Stomach (tissue), 4 donors: Measurements from ENCODE around the gene LCP2.

Experiments used
- EP300 ChIP-seq: sonication (generic); formaldehyde crosslinking; IDR thresholded peaks from one replicate; pipeline ENCODE4 v1.6.1; 2017; ENCODE audit warnings: antibody characterized with exemption
- POLR2A ChIP-seq, 4 donors: fragments of 450-650 bp; IDR thresholded peaks; one replicate each; pipeline ENCODE4 v1.6.1; 2016; ENCODE audit warnings: antibody characterized with exemption in 4 of 4, control low read depth in 2 of 4, mild to moderate bottlenecking in 1 of 4, moderate library complexity in 1 of 4
- POLR2AphosphoS5 ChIP-seq, 3 donors: sonication (generic); formaldehyde crosslinking; IDR thresholded peaks; one replicate each; pipeline ENCODE4 v1.6.1; 2016; ENCODE audit warnings: antibody characterized with exemption in 3 of 3
- TF ChIP-seq, protein P1 (sequence below), 7 experiments: fragments of 450-650 bp in 4 of 7; fragments of 200-600 bp in 3 of 7; sonication (generic) in 3 of 7; IDR thresholded peaks; one replicate each; pipeline ENCODE4 v1.5.1; 2016 to 2019; ENCODE audit warnings: antibody characterized with exemption in 7 of 7, control low read depth in 2 of 7, mild to moderate bottlenecking in 1 of 7

GRCh38 chr5:170327168-170327567 is 29.6 kb upstream of the LCP2 start:
- TF ChIP-seq, protein P1, sequence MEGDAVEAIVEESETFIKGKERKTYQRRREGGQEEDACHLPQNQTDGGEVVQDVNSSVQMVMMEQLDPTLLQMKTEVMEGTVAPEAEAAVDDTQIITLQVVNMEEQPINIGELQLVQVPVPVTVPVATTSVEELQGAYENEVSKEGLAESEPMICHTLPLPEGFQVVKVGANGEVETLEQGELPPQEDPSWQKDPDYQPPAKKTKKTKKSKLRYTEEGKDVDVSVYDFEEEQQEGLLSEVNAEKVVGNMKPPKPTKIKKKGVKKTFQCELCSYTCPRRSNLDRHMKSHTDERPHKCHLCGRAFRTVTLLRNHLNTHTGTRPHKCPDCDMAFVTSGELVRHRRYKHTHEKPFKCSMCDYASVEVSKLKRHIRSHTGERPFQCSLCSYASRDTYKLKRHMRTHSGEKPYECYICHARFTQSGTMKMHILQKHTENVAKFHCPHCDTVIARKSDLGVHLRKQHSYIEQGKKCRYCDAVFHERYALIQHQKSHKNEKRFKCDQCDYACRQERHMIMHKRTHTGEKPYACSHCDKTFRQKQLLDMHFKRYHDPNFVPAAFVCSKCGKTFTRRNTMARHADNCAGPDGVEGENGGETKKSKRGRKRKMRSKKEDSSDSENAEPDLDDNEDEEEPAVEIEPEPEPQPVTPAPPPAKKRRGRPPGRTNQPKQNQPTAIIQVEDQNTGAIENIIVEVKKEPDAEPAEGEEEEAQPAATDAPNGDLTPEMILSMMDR (IDR thresholded peaks at IDR 0.05) = no peak
- TF ChIP-seq POLR2A (IDR thresholded peaks at IDR 0.05) (no peak), EP300 (no peak), POLR2AphosphoS5 (IDR thresholded peaks at IDR 0.05) (no peak)
